Measurements from ENCODE around the gene EGFL7.
A peak's percentile ranks its signal among the peaks of the same experiment; 100 is the strongest.

EGFL7 gene

DNA sequence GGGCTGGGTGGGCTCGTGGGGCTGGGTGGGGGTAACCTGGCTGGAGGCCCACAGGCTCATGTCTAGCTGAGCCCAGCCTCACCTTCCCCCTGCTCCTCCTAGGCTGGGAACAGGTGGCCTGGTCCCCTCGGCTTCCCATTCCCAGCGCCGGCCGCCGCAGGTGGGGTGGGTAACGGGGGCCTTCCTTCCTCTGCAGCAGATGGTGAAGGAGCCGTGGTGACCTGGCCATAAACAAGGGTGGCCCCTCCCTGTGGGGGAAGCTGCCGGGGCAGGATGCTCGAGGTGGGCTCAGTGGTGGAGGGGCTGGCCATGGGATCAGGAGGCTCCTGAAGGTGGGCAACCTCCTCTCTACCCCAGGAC is 41.0 kb upstream of the EGFL7 start:
- TF ChIP-seq, protein P1, sequence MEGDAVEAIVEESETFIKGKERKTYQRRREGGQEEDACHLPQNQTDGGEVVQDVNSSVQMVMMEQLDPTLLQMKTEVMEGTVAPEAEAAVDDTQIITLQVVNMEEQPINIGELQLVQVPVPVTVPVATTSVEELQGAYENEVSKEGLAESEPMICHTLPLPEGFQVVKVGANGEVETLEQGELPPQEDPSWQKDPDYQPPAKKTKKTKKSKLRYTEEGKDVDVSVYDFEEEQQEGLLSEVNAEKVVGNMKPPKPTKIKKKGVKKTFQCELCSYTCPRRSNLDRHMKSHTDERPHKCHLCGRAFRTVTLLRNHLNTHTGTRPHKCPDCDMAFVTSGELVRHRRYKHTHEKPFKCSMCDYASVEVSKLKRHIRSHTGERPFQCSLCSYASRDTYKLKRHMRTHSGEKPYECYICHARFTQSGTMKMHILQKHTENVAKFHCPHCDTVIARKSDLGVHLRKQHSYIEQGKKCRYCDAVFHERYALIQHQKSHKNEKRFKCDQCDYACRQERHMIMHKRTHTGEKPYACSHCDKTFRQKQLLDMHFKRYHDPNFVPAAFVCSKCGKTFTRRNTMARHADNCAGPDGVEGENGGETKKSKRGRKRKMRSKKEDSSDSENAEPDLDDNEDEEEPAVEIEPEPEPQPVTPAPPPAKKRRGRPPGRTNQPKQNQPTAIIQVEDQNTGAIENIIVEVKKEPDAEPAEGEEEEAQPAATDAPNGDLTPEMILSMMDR (IDR thresholded peaks at IDR 0.05), result no peak

DNA sequence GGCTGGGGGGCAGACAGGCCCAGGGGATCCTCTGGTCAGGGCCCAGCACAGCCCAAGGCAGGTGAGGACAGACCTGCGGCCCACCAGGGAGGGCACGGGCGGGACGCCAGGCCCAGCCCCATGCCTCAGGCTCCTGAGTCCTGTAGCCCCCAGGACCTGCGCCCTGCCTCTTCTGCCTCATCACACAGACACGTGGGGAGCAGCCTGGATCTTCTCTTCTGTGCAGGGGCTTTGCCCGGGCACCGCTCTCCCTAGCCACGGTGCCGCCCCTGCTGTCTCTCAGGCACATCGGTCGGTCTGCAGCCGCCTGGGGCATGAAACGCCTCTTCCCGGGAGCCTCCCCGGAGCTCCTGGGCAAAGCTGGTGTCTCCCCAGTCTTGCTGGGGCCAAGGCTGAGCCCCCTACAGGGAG is 40.2 kb upstream of the EGFL7 start:
- TF ChIP-seq, protein P1 (IDR thresholded peaks at IDR 0.05), result no peak

DNA sequence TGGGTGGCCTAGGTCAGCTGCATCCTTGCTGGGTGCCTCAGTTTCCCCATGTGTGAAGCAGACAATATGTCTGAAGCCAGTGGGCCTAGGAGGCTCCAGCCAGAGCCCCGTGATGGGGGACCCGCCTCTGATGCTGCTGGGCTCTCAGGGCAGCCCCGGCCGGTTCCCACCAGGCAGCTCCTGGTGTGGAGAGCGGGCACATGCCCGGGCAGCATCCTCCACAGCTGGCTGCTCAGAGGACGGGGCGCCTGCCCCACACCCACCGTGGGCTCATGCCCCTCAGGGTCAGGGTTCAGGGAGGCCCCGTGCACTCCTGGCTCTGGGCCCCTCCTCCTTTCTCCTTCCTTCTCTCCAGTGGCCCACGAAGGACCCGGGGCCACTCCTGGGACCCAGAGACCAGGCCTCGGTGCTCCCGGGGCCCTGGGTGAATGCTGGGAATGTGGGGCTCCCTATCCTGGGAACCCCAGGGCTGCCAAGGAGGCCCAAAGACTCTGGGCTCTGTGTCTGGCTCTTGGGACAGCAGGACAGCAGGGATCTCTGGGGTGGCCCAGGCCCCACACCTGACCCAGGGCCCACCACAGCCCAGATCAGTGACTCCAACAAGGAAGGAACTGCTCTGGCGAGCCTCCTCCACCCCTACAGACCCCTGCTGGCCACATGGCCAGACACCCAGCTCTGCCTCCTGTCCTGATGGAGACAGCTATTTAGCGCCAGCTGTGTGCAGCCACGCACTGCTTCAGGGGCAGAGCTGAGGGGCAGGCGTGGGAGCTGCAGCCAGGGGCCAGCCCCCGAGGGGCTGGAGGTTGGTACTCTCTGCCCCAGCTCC is 39.5 kb upstream of the EGFL7 start:
- TF ChIP-seq, protein P1 (IDR thresholded peaks at IDR 0.05), result no peak

DNA sequence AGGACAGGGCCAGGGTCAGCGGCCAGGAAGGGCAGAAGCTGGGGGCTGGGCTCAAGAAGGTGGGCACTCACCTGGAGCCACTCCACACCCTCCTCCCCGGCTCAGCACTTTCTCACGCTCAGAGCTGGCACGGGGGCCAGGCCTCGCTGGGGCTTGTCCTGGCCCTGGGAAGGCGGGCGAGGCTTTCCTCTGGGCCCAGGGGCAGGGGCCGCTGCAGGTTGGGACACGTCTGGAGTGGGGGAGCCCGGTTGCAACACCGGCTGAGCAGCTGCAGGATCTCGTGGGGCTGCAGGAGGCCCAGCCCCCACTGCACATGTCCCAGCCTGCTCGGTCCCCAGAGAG is 38.9 kb upstream of the EGFL7 start:
- TF ChIP-seq, protein P1 (IDR thresholded peaks at IDR 0.05), result no peak

DNA sequence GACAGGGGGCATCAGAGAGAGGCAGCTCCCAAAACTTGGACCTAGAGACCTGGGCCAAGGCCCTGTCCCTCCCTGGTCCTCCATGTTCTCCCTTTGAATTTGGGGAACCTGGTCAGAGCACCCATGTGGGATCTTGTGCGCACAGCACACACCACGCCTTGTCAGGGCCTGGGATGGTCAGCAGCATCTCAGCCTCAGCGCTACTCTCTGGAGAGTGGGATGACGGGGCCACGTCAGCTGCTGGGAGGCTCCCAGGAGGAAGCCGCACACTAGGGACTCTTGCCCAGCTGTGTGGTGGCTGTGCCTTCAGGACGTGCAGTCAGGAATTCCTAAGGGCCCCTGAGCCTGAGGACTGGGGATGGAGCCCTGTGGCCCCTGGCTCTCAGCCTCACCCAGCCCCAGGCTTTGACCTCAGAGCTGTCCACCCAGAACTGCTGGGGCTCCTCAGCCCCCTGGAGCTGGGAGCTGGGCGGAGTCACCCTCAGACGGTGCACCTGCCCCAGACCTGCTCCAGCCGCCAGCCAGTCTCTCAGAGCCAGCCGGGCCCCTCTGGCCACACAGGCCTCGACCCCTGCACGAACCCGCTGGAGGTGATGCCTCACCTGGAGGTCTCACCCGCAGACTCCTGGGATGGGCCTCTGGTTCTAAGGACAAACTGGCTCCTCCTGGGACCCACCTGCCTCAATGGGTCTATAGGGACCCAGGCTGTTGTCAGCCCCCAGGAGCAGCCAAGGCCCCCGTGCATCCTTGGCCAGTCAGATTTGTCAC is 38.3 kb upstream of the EGFL7 start:
- TF ChIP-seq, protein P1 (IDR thresholded peaks at IDR 0.05), result no peak

DNA sequence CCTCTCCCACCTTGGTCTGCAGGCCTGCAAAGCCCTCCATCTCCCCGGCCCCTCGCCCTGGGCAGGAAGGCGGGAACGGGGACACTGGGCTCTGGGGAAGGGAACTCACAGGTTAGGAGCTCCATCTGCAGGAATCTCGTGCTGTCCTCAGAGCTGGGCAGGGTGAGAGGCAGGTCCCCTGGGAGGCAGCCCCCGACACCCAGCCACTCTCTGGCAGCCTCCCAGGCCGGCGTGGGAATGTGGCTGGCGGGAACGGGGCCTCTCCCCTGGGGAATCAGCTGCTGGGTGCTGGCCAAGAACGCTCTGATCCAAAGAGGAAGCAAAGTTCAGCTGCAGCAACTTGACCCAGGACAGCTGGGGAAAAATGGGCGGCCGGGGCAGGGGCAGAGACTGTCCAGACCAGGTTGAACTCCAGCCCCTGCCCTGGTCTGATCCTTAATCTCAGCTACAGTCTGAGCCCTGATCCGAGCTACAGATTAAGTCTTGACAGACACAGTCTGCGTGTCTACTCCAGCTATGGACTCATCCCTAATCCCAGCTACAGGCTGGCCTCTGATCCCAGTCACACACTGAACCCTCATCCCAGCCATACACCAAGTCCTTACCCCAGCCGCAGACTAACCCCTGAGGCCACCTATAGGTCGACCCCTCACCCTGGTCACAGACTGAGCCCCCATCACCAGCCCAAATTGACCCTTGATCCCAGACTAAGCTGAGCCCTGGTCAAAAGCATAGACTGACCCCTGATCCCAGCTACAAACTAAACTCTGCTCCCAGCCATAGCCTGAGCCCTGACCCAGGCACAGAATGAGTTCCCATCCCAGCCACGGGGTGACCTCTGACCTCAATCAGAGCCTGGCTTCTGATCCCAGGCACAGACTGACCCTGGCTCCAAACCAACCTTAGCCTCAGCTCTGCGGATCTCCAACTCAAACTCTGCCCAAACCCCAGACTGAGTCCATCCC is 37.3 kb upstream of the EGFL7 start:
- TF ChIP-seq, protein P1 (IDR thresholded peaks at IDR 0.05), result peak; percentile 52

DNA sequence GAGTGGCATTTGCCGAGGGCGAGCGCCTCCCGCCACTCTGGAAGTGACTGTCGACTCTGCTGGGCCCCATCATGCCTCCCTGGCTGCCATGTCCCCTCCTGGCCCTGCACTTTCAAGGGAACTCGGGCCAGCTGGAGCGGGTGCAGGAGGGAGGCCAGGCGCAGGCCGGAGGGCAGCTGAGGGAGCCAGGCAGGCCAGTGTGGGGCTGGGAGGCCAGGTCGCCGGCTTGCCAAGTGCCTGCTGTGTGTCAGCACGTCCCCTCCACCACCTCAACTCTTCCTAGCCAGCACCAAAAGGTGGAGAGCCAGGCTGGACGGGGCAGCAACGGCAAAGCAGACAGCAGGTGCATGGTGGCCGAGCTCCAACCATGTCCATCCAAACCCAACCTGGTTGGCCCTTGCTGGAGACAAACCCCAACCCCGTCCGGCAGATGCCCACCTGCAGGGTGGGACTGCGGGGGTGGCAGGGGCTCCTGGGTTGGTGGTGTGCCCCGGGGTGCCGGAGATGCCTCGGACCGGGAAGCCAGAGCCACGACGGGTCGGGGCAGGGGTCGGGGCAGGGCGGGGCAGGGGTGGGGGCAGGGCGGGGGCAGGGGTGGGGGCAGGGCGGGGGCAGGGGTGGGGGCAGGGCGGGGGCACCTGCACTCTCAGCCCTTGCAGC is 36.5 kb upstream of the EGFL7 start:
- TF ChIP-seq, protein P1 (IDR thresholded peaks at IDR 0.05), result no peak
